ENCODE data around the gene KMT2D.

The KMT2D gene

GRCh38 chr12:49043241-49043640 is 17.4 kb downstream of the KMT2D start:
- DNase-seq = no peak
- no peak overlapping the region for H3K27ac ChIP-seq
- H3K36me3 ChIP-seq = peaks cover 95% of the 10 kb centered on the region
- TF ChIP-seq CTCF (IDR thresholded peaks at IDR 0.05; ENCODE audit: low read depth, low read length) = no peak
- no peak overlapping the region for H3K4me3 ChIP-seq (ENCODE audit: low read depth, low read length)
- H3K27me3 ChIP-seq (ENCODE audit: insufficient read depth, low read depth, severe bottlenecking) = no peaks in the 10 kb centered on the region
- H3K9me3 ChIP-seq (ENCODE audit: severe bottlenecking) = no peaks in the 10 kb centered on the region

- no peaks in the 10 kb centered on the region for H3K9me3 ChIP-seq (ENCODE audit: severe bottlenecking)
- no peak for TF ChIP-seq CTCF (IDR thresholded peaks at IDR 0.05; ENCODE audit: low read depth, low read length)
- no peak for DNase-seq
- no peak overlapping the region for H3K4me3 ChIP-seq (ENCODE audit: low read depth, low read length)
- H3K36me3 ChIP-seq = peaks cover 97% of the 10 kb centered on the region
- H3K27me3 ChIP-seq (ENCODE audit: insufficient read depth, low read depth, severe bottlenecking) = no peaks in the 10 kb centered on the region
- H3K27ac ChIP-seq = no peak overlapping the region
These were observed 18.6 kb downstream of the KMT2D start for GRCh38 chr12:49041881-49042484.

GRCh38 chr12:49041036-49041880 is 19.3 kb downstream of the KMT2D start:
- Histone ChIP-seq H3K36me3 (peaks cover 96% of the 10 kb centered on the region), H3K4me3 (ENCODE audit: low read depth, low read length) (no peak overlapping the region), H3K27me3 (ENCODE audit: insufficient read depth, low read depth, severe bottlenecking) (no peaks in the 10 kb centered on the region), H3K9me3 (ENCODE audit: severe bottlenecking) (no peaks in the 10 kb centered on the region), H3K27ac (no peak overlapping the region)
- TF ChIP-seq CTCF (IDR thresholded peaks at IDR 0.05; ENCODE audit: low read depth, low read length) = no peak
- DNase-seq = no peak

- Histone ChIP-seq H3K9me3 (ENCODE audit: severe bottlenecking) (no peaks in the 10 kb centered on the region), H3K36me3 (peaks cover 96% of the 10 kb centered on the region), H3K27ac (no peak overlapping the region), H3K27me3 (ENCODE audit: insufficient read depth, low read depth, severe bottlenecking) (no peaks in the 10 kb centered on the region), H3K4me3 (ENCODE audit: low read depth, low read length) (no peak overlapping the region)
- no peak for TF ChIP-seq CTCF (IDR thresholded peaks at IDR 0.05; ENCODE audit: low read depth, low read length)
- no peak for DNase-seq
These were observed 20.2 kb downstream of the KMT2D start for GRCh38 chr12:49040364-49040855.

- Histone ChIP-seq H3K4me3 (ENCODE audit: low read depth, low read length) (no peak overlapping the region), H3K9me3 (ENCODE audit: severe bottlenecking) (no peaks in the 10 kb centered on the region), H3K27me3 (ENCODE audit: insufficient read depth, low read depth, severe bottlenecking) (no peaks in the 10 kb centered on the region), H3K27ac (no peak overlapping the region), H3K36me3 (peaks cover 97% of the 10 kb centered on the region)
- TF ChIP-seq CTCF (IDR thresholded peaks at IDR 0.05; ENCODE audit: low read depth, low read length) = no peak
- no peak for DNase-seq
These were observed 20.9 kb downstream of the KMT2D start for GRCh38 chr12:49039421-49040363.

All from WERI-Rb-1 (cell line).